OCI-LY7 (cell line): ENCODE measurements around the gene CAPN9. TPM values are rescaled to one million over a fixed set of nuclear protein-coding genes. Genes with fewer than 3 reads are reported as not detected.

Source experiments
- BruUV-seq: library from RNA; stranded (reverse); fragments of 400-500 nt; replicated peaks from 2 replicates; lab custom pipeline; 2021; lab: Mats Ljungman, UMichigan
- CTCF ChIA-PET: fragments of 300-600 bp; sonication (Branson Sonifier 250); formaldehyde crosslinking; loops from one replicate; lab custom pipeline; 2022; ENCODE audit warnings: antibody characterized with exemption; ENCODE audit not compliant: unreplicated experiment; lab: Charles Lee
- POLR2A ChIA-PET: fragments of 300-600 bp; sonication (Branson Sonifier 250); formaldehyde crosslinking; loops from one replicate; lab custom pipeline; 2022; ENCODE audit warnings: antibody characterized with exemption; lab: Charles Lee
- DNase-seq: peaks from one replicate; pipeline ENCODE4 v3.0.0-alpha.2; 2015; ENCODE audit warnings: low spot score
- H2AFZ ChIP-seq: fragments of 200-600 bp; sonication (generic), shearing (Covaris generic); 2 replicates; pipeline ENCODE4 v1.6.1; 2014; ENCODE audit warnings: mild to moderate bottlenecking, antibody characterized with exemption, low read length, moderate library complexity
- H3K27ac ChIP-seq: fragments of 200-600 bp; sonication (generic); 2 replicates; pipeline ENCODE4 v1.5.1; 2014; ENCODE audit warnings: mixed run types, low read depth, mild to moderate bottlenecking, moderate library complexity, low read length, inconsistent platforms; ENCODE audit not compliant: poor library complexity, severe bottlenecking
- H3K36me3 ChIP-seq: fragments of 200-600 bp; sonication (generic); 2 replicates; pipeline ENCODE4 v1.6.1; 2014; ENCODE audit warnings: mild to moderate bottlenecking, antibody characterized with exemption, low read length, moderate library complexity, mixed read lengths; ENCODE audit not compliant: insufficient read depth
- H3K4me1 ChIP-seq: fragments of 200-600 bp; sonication (generic); 2 replicates; pipeline ENCODE4 v1.5.1; 2014; ENCODE audit warnings: mild to moderate bottlenecking, low read length; ENCODE audit not compliant: insufficient read depth, poor library complexity, severe bottlenecking
- H3K4me2 ChIP-seq: fragments of 200-600 bp; sonication (generic); 2 replicates; pipeline ENCODE4 v1.6.1; 2014; ENCODE audit warnings: mild to moderate bottlenecking, low read length
- H3K4me3 ChIP-seq: fragments of 200-600 bp; sonication (generic); 2 replicates; pipeline ENCODE4 v1.5.1; 2014; ENCODE audit warnings: mild to moderate bottlenecking, low read depth, low read length; ENCODE audit not compliant: poor library complexity, severe bottlenecking
- H3K79me2 ChIP-seq: fragments of 200-600 bp; sonication (generic); 2 replicates; pipeline ENCODE4 v1.6.1; 2016; ENCODE audit warnings: low read depth, mild to moderate bottlenecking, low read length, moderate library complexity, mixed read lengths; ENCODE audit not compliant: insufficient read depth
- H3K9me2 ChIP-seq: fragments of 200-600 bp; sonication (generic); 2 replicates; pipeline ENCODE4 v1.6.1; 2016; ENCODE audit warnings: mild to moderate bottlenecking, low read length, mixed read lengths; ENCODE audit not compliant: insufficient read depth
- H3K9me3 ChIP-seq: fragments of 200-600 bp; sonication (generic); 2 replicates; pipeline ENCODE4 v1.6.1; 2014; ENCODE audit warnings: mild to moderate bottlenecking, mixed run types, low read length, mixed read lengths
- H4K20me1 ChIP-seq: fragments of 200-600 bp; sonication (generic); 2 replicates; pipeline ENCODE4 v1.6.1; 2014; ENCODE audit warnings: mild to moderate bottlenecking, antibody characterized with exemption, low read length, moderate library complexity, mixed read lengths; ENCODE audit not compliant: insufficient read depth
- EZH2phosphoT487 ChIP-seq: fragments of 200-600 bp; sonication (generic); IDR thresholded peaks from 2 replicates; pipeline ENCODE4 v1.6.1; 2018; ENCODE audit warnings: low read depth, borderline replicate concordance, mild to moderate bottlenecking, mixed run types, antibody characterized with exemption, low read length, moderate library complexity, mixed read lengths
- intact Hi-C: fragments of 100-400 bp; cut with micrococcal nuclease; formaldehyde crosslinking; loops from one replicate; pipeline ENCODE4 v1.10.0; 2022; ENCODE audit not compliant: unreplicated experiment
- total RNA-seq, 2 experiments: library from RNA; depleted of rRNA in 1 of 2; stranded (reverse); fragments of >200 nt in 1 of 2; shearing (Covaris generic) in 1 of 2; gene quantifications; 2 replicates each; pipeline ENCODE4 v1.2.3, GENCODE V29; 2014 to 2022
- TF ChIP-seq, protein P1 (sequence below): fragments of 200-600 bp; sonication (generic); conservative IDR thresholded peaks from 2 replicates; pipeline ENCODE4 v1.5.1; 2014; ENCODE audit warnings: mild to moderate bottlenecking, antibody characterized with exemption, low read length, moderate library complexity, mixed read lengths

CAPN9 gene
- total RNA-seq, 2 experiments from 2014 or later = not detected

DNA sequence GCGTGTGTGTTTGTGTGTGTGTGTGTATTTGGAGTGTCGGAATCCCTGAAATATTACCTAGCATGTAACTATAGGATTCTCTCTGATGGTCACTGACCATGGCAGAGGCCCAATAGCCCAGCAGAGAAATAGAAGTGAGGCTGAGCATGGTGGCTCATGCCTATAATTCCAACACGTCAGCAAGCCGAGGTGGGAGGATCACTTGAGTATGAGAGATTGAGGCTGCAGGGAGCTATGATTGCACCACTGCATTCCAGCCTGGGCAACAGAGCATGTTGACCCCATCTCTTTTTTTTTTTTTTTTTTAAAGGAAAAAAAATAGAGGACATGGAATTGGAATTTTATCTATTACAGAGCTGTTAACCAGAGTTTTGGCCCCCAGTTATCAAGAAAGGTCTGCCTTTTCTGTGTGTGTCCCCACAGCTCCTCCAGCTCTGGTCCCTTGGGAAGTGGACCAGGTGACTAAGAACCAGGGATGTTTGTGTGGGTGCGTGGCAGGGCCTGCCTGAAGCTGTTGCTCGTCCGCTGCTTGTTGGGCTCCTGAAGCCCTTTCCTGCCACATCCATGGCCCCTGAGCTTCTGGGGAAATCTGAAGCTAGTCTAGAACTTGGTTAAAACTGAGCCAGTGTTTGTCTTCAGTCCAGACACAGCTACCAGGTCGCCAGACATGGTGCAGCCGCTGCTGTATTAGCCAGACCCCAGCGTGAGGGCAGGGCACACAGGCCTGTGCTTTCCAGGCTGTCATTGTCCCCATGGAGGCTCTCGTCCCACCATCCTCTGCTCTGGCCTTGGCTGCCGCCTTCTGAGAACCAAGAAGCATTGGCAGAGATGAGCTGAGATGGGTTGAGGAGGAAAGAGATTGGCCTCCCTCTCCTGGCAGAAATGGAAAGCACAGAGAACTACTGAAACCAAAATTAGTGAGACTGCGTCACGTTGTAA, 25.5 kb downstream of the CAPN9 start:
- Histone ChIP-seq H3K4me3 (no peak overlapping the region), H3K9me2 (no peaks in the 10 kb centered on the region), H3K4me1 (no peaks in the 10 kb centered on the region), H3K4me2 (no peak overlapping the region), H4K20me1 (no peaks in the 10 kb centered on the region), H3K9me3 (no peaks in the 10 kb centered on the region), H3K27ac (no peak overlapping the region), H3K79me2 (no peaks in the 10 kb centered on the region), H3K36me3 (no peaks in the 10 kb centered on the region), H2AFZ (no peak overlapping the region)
- TF ChIP-seq, protein P1, sequence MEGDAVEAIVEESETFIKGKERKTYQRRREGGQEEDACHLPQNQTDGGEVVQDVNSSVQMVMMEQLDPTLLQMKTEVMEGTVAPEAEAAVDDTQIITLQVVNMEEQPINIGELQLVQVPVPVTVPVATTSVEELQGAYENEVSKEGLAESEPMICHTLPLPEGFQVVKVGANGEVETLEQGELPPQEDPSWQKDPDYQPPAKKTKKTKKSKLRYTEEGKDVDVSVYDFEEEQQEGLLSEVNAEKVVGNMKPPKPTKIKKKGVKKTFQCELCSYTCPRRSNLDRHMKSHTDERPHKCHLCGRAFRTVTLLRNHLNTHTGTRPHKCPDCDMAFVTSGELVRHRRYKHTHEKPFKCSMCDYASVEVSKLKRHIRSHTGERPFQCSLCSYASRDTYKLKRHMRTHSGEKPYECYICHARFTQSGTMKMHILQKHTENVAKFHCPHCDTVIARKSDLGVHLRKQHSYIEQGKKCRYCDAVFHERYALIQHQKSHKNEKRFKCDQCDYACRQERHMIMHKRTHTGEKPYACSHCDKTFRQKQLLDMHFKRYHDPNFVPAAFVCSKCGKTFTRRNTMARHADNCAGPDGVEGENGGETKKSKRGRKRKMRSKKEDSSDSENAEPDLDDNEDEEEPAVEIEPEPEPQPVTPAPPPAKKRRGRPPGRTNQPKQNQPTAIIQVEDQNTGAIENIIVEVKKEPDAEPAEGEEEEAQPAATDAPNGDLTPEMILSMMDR = peak; percentile 39; the same call in 1 of the 2 replicates
- no peak for TF ChIP-seq EZH2phosphoT487
- ChIA-PET CTCF (no interaction called here), POLR2A (interaction anchor here (1.1 kb wide), 1 partner anchor 56 kb away, joined by 3 read pairs; no protein-coding TSS in a partner anchor)
- BruUV-seq = no TSS peak
- intact Hi-C loops = no loop called here
- peak; percentile 19 for DNase-seq

DNA sequence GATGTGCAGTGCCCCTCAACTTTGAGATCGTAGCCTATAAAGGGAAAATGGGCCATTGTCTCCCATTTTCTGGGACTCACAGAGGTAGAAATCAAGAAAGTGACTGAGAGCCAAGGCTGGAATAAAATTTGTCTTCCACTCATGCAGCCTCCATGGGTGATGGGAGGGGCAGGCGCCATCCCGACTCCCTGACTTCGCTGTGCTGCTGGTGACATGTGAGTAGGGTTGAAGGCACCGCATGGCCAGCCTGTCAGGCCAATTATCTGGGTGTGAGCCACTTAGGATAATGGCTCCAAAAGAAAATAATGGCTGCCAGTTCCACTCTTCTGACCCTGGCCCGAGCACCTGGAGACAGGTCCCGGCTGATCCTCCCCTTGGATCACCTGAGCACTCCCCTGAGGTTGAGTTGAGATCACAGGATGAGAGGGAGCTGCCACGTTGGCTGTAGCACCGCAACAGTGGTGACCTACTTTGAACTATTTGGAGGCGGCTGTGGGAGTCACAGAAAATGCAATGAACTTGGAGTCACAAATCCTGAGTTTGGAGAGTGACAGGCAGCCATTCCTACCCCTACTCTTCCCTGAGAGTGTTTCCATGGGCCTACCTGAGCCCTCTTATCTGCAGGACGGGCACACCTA, 26.3 kb downstream of the CAPN9 start:
- Histone ChIP-seq H3K27ac (no peak overlapping the region), H3K79me2 (no peaks in the 10 kb centered on the region), H4K20me1 (no peaks in the 10 kb centered on the region), H3K4me2 (no peak overlapping the region), H3K4me1 (no peaks in the 10 kb centered on the region), H2AFZ (no peak overlapping the region), H3K9me3 (no peaks in the 10 kb centered on the region), H3K9me2 (no peaks in the 10 kb centered on the region), H3K36me3 (no peaks in the 10 kb centered on the region), H3K4me3 (no peak overlapping the region)
- TF ChIP-seq, protein P1 = 0 out of 2 replicates have a peak, but pooled peaks have one; percentile 2
- TF ChIP-seq EZH2phosphoT487 = no peak
- no TSS peak for BruUV-seq
- CTCF ChIA-PET = no interaction called here
- DNase-seq = no peak
- intact Hi-C loops = no loop called here
- POLR2A ChIA-PET = interaction anchor here (1.1 kb wide), 1 partner anchor 56 kb away, joined by 3 read pairs; no protein-coding TSS in a partner anchor
